Cerebellar cortex (tissue), 1 donor: Measurements from ENCODE around the gene PSMD1.

Experiments
- DNase-seq: peaks from one replicate; pipeline ENCODE4 v3.0.0-alpha.2; 2015; ENCODE audit warnings: low spot score

The PSMD1 gene

GRCh38 chr2:231207734-231208133 lies 151.1 kb downstream of the PSMD1 start:
- no peak for DNase-seq

GRCh38 chr2:231210782-231211181 lies 154.1 kb downstream of the PSMD1 start:
- no peak for DNase-seq

GRCh38 chr2:231211486-231211885 lies 154.8 kb downstream of the PSMD1 start:
- DNase-seq: no peak

- DNase-seq: no peak
Observed at GRCh38 chr2:231212329-231212845, 155.7 kb downstream of the PSMD1 start.

- no peak for DNase-seq
Observed at GRCh38 chr2:231213931-231214642, 157.4 kb downstream of the PSMD1 start.

GRCh38 chr2:231218366-231218765 lies 161.7 kb downstream of the PSMD1 start:
- DNase-seq: no peak

GRCh38 chr2:231219289-231219688 lies 162.6 kb downstream of the PSMD1 start:
- no peak for DNase-seq

GRCh38 chr2:231221761-231222160 lies 165.1 kb downstream of the PSMD1 start:
- DNase-seq: no peak
